H1 (cell line): ENCODE results near the gene SLC12A8. TPM values are rescaled to one million over a fixed set of nuclear protein-coding genes. Genes with fewer than 3 reads are reported as not detected.

Experiments
- CTCF ChIA-PET: fragments of 300-600 bp; sonication (Branson Sonifier 250); formaldehyde crosslinking; loops from one replicate; lab custom pipeline; 2021; ENCODE audit not compliant: partially characterized antibody; lab: Charles Lee
- POLR2A ChIA-PET: fragments of 300-600 bp; sonication (Branson Sonifier 250); formaldehyde crosslinking; loops from one replicate; lab custom pipeline; 2021; ENCODE audit warnings: inconsistent platforms; ENCODE audit not compliant: partially characterized antibody; lab: Charles Lee
- DNase-seq, 2 experiments: peaks; one replicate each; pipeline versions ENCODE4 v3.0.0 to v3.0.0-alpha.2; 2010 to 2022; ENCODE audit warnings: low spot score in 2 of 2, low read depth in 1 of 2, mixed read lengths in 1 of 2
- FAIRE-seq: peaks from 2 replicates; lab custom pipeline; 2011; peaks lifted over from hg19 to GRCh38; lab: Jason Lieb, UNC
- H2AFZ ChIP-seq: 2 replicates; pipeline ENCODE4 v1.8.1; 2012; ENCODE audit warnings: low read length, inconsistent platforms
- H2AK5ac ChIP-seq: 2 replicates; pipeline ENCODE4 v1.6.1; 2013; ENCODE audit warnings: low read depth, low read length
- H2BK120ac ChIP-seq: replicated peaks from 2 replicates; pipeline ENCODE3; 2013; ENCODE audit warnings: low read depth, low read length, inconsistent platforms
- H2BK12ac ChIP-seq: 2 replicates; pipeline ENCODE4 v1.6.1; 2013; ENCODE audit warnings: low read depth, low read length
- H2BK15ac ChIP-seq: 2 replicates; pipeline ENCODE4 v1.6.1; 2013; ENCODE audit warnings: low read length
- H2BK20ac ChIP-seq: 2 replicates; pipeline ENCODE4 v1.6.1; 2013; ENCODE audit warnings: low read length
- H2BK5ac ChIP-seq: 2 replicates; pipeline ENCODE4 v1.6.1; 2013; ENCODE audit warnings: low read depth, low read length
- H3K14ac ChIP-seq: 2 replicates; pipeline ENCODE4 v1.6.1; 2013; ENCODE audit warnings: inconsistent platforms; ENCODE audit not compliant: insufficient read length
- H3K18ac ChIP-seq: 2 replicates; pipeline ENCODE4 v1.6.1; 2013; ENCODE audit warnings: low read length; ENCODE audit errors: extremely low read depth
- H3K23ac ChIP-seq: 2 replicates; pipeline ENCODE4 v1.6.1; 2013; ENCODE audit warnings: inconsistent platforms; ENCODE audit not compliant: insufficient read length
- H3K23me2 ChIP-seq: 2 replicates; pipeline ENCODE4 v1.6.1; 2013; ENCODE audit warnings: low read depth, low read length
- H3K27ac ChIP-seq: 2 replicates; pipeline ENCODE4 v1.6.1; 2011; ENCODE audit warnings: low read depth, low read length, inconsistent platforms
- H3K27me3 ChIP-seq, 4 experiments: replicated peaks in 1 of 4; 1 replicate in 1 of 4; 2 replicates in 3 of 4; pipeline versions ENCODE4 v1.6.1 to v1.8.1; 2011 to 2013; ENCODE audit warnings: low read length in 3 of 4, mild to moderate bottlenecking in 3 of 4, inconsistent platforms in 2 of 4, mixed read lengths in 2 of 4, moderate library complexity in 1 of 4; ENCODE audit not compliant: control insufficient read depth in 3 of 4, insufficient read depth in 3 of 4; ENCODE audit errors: extremely low read depth in 1 of 4
- H3K36me3 ChIP-seq, 4 experiments: 2 replicates each; pipeline versions ENCODE4 v1.6.1 to v1.8.1; 2011 to 2013; ENCODE audit warnings: mild to moderate bottlenecking in 4 of 4, low read length in 3 of 4, moderate library complexity in 2 of 4, control low read depth in 1 of 4, inconsistent platforms in 1 of 4; ENCODE audit not compliant: insufficient read depth in 4 of 4, control insufficient read depth in 2 of 4
- H3K4ac ChIP-seq: replicated peaks from 2 replicates; pipeline ENCODE3; 2013; ENCODE audit warnings: low read length, low read depth, mixed read lengths, inconsistent platforms; ENCODE audit not compliant: insufficient read length
- H3K4me1 ChIP-seq, 4 experiments: replicated peaks in 1 of 4; 1 replicate in 1 of 4; 2 replicates in 3 of 4; pipeline versions ENCODE4 v1.6.1 to v1.8.1; 2011 to 2013; ENCODE audit warnings: low read length in 3 of 4, inconsistent platforms in 2 of 4, mixed read lengths in 1 of 4; ENCODE audit not compliant: insufficient read depth in 4 of 4, control insufficient read depth in 3 of 4
- H3K4me2 ChIP-seq, 2 experiments: 2 replicates each; pipeline versions ENCODE4 v1.6.1 to v1.8.1; 2011 to 2013; ENCODE audit warnings: low read depth in 2 of 2, low read length in 2 of 2, control low read depth in 1 of 2, inconsistent platforms in 1 of 2, mild to moderate bottlenecking in 1 of 2; ENCODE audit not compliant: insufficient read depth in 1 of 2
- H3K4me3 ChIP-seq, 4 experiments: fragments of 200-600, 300-600 bp in 1 of 4; sonication (generic), shearing (Covaris generic), sonication (Bioruptor Twin) in 1 of 4; 2 replicates each; pipeline versions ENCODE4 v1.5.1 to v1.8.1; 2011 to 2016; ENCODE audit warnings: low read length in 4 of 4, low read depth in 3 of 4, control low read depth in 2 of 4, inconsistent platforms in 2 of 4, mild to moderate bottlenecking in 2 of 4, mixed read lengths in 1 of 4, moderate library complexity in 1 of 4; ENCODE audit not compliant: insufficient read depth in 2 of 4; ENCODE audit errors: extremely low read depth in 1 of 4
- H3K56ac ChIP-seq: replicated peaks from 2 replicates; pipeline ENCODE3; 2013; ENCODE audit warnings: low read depth, mild to moderate bottlenecking, mixed read lengths, low read length, inconsistent platforms; ENCODE audit not compliant: insufficient read length
- H3K79me1 ChIP-seq: 2 replicates; pipeline ENCODE4 v1.6.1; 2013; ENCODE audit warnings: low read depth, low read length, control low read depth
- H3K79me2 ChIP-seq, 2 experiments: 2 replicates each; pipeline versions ENCODE4 v1.6.1 to v1.8.1; 2012 to 2013; ENCODE audit warnings: low read length in 2 of 2, mild to moderate bottlenecking in 2 of 2, inconsistent platforms in 1 of 2; ENCODE audit not compliant: insufficient read depth in 2 of 2, control insufficient read depth in 1 of 2
- H3K9ac ChIP-seq, 4 experiments: replicated peaks in 1 of 4; 1 replicate in 1 of 4; 2 replicates in 3 of 4; pipeline versions ENCODE4 v1.6.1 to v1.8.1; 2011 to 2013; ENCODE audit warnings: low read depth in 3 of 4, low read length in 3 of 4, control low read depth in 2 of 4, mild to moderate bottlenecking in 2 of 4, moderate library complexity in 2 of 4, inconsistent platforms in 1 of 4; ENCODE audit errors: extremely low read depth in 1 of 4
- H3K9me3 ChIP-seq, 2 experiments: 2 replicates each; pipeline versions ENCODE4 v1.6.1 to v1.8.1; 2012 to 2013; ENCODE audit warnings: mild to moderate bottlenecking in 2 of 2, moderate library complexity in 2 of 2, control low read depth in 1 of 2, inconsistent platforms in 1 of 2, low read depth in 1 of 2, low read length in 1 of 2, mixed read lengths in 1 of 2; ENCODE audit not compliant: insufficient read depth in 2 of 2
- H4K20me1 ChIP-seq, 2 experiments: replicated peaks in 1 of 2; 2 replicates each; pipeline versions ENCODE3 to v1.8.1; 2011 to 2013; ENCODE audit warnings: inconsistent platforms in 2 of 2, low read length in 2 of 2, mild to moderate bottlenecking in 1 of 2; ENCODE audit not compliant: insufficient read depth in 2 of 2, control insufficient read depth in 1 of 2
- H4K5ac ChIP-seq: 2 replicates; pipeline ENCODE4 v1.6.1; 2013; ENCODE audit warnings: low read length, low read depth, mixed read lengths, inconsistent platforms; ENCODE audit not compliant: insufficient read length
- H4K8ac ChIP-seq: 2 replicates; pipeline ENCODE4 v1.8.0; 2013; ENCODE audit warnings: mild to moderate bottlenecking, moderate library complexity, low read length, inconsistent platforms; ENCODE audit not compliant: insufficient read depth; ENCODE audit errors: extremely low read depth
- H4K91ac ChIP-seq: replicated peaks from 2 replicates; pipeline ENCODE3; 2013; ENCODE audit warnings: low read length, mixed read lengths, inconsistent platforms; ENCODE audit not compliant: insufficient read length
- ASH2L ChIP-seq: fragments of 200-600, 300-600 bp; sonication (generic); IDR thresholded peaks from one replicate; pipeline ENCODE4 v1.7.1; 2017; ENCODE audit warnings: low read length
- CHD2 ChIP-seq: IDR thresholded peaks from 2 replicates; pipeline ENCODE4 v1.6.1; 2012; ENCODE audit warnings: low read length, improper control_type of control experiment
- CREB1 ChIP-seq: IDR thresholded peaks from 2 replicates; pipeline ENCODE4 v1.6.1; 2012; ENCODE audit warnings: inconsistent platforms
- EGR1 ChIP-seq: IDR thresholded peaks from 2 replicates; pipeline ENCODE4 v1.6.1; 2011; ENCODE audit warnings: low read depth, low read length, borderline replicate concordance
- HDAC6 ChIP-seq: IDR thresholded peaks from one replicate; pipeline ENCODE4 v1.7.1; 2012; ENCODE audit warnings: low read depth, mild to moderate bottlenecking, inconsistent platforms, low read length, moderate library complexity
- KDM4A ChIP-seq: IDR thresholded peaks from one replicate; pipeline ENCODE4 v1.7.1; 2012; ENCODE audit warnings: low read depth, mild to moderate bottlenecking, moderate library complexity, low read length, inconsistent platforms; ENCODE audit not compliant: severe bottlenecking
- NRF1 ChIP-seq: IDR thresholded peaks from 2 replicates; pipeline ENCODE4 v1.6.1; 2011; ENCODE audit warnings: mild to moderate bottlenecking, low read depth, low read length, improper control_type of control experiment
- SRF ChIP-seq: IDR thresholded peaks from 2 replicates; pipeline ENCODE4 v1.6.1; 2011; ENCODE audit warnings: mild to moderate bottlenecking, low read depth, low read length, moderate library complexity
- WGBS, 2 experiments: shearing (Covaris generic) in 1 of 2; methylation state at CpG; one replicate each; pipeline versions ENCODE4 v1.1.6 to v1.1.7; 2013 to 2015; ENCODE audit warnings: low lambda C conversion rate in 2 of 2, mixed read lengths in 2 of 2, inconsistent platforms in 1 of 2, low coverage in 1 of 2, missing lambda C conversion rate in 1 of 2; ENCODE audit not compliant: insufficient replicate concordance in 2 of 2, insufficient coverage in 1 of 2, insufficient read length in 1 of 2; ENCODE audit errors: extremely low coverage in 1 of 2, missing lambda C conversion rate in 1 of 2; 5-methylcytosine and 5-hydroxymethylcytosine counted together
- polyA plus RNA-seq, 7 experiments: library from polyadenylated mRNA; depleted of rRNA in 3 of 7; stranded (reverse) in 5 of 7; unstranded in 2 of 7; fragments of >200 nt in 5 of 7; fragments of 200-250 nt in 2 of 7; gene quantifications; 1 replicate in 5 of 7; 2 replicates in 1 of 7; 4 replicates in 1 of 7; pipeline versions ENCODE4 v1.2.1 to v1.2.3, GENCODE V29; 2011 to 2013; ENCODE audit warnings: missing spikeins in 2 of 7, mixed read lengths in 2 of 7
- total RNA-seq: library from RNA; stranded (reverse); fragmentation: NEBNext Ultra II Directional; extraction: Animal tissue kit (Norgen Biotek cat#: 25700); gene quantifications from 2 replicates; pipeline ENCODE4 v1.2.1, GENCODE V29; 2021
- TF ChIP-seq, protein P1 (sequence below): IDR thresholded peaks from 2 replicates; pipeline ENCODE4 v1.6.1; 2012; ENCODE audit warnings: inconsistent platforms
- TF ChIP-seq, protein P2 (sequence below), 3 experiments: IDR thresholded peaks; 1 replicate in 2 of 3; 2 replicates in 1 of 3; pipeline versions ENCODE4 v1.5.1 to v1.6.1; 2011; ENCODE audit warnings: low read length in 3 of 3, mild to moderate bottlenecking in 3 of 3, inconsistent platforms in 2 of 3, low read depth in 1 of 3, moderate library complexity in 1 of 3; ENCODE audit not compliant: insufficient read depth in 1 of 3; ENCODE audit errors: control extremely low read depth in 1 of 3

Gene SLC12A8
- total and polyA plus RNA-seq, 2 of the 8 experiments (the other 6 are each of a cell fraction or from before 2014, with no cell fraction given): 13.7 to 14.4 TPM

DNA sequence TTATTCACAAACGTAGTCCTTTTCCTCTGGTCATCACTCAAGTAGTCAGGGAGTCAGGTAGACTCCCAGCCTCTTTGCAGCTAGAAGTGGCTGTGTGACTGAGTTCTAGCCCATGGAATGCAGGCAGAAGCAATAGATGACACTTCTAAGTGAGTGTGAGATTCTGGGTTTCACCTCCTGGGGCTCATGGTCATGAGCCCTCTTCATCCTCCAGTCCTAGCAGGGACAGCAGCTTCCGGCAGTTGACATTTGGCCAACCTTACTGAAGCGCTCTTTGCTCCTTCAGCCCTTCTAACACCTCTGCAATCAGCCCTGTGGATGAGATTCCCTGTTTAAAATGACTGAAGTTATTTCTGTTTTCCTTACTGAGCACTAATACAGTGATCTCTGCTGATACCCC is 21.8 kb downstream of the SLC12A8 start:
- Histone ChIP-seq H3K36me3 (peaks cover 0 to 10% (median 2%) of the 10 kb centered on the region in 4 experiments; a peak in 3 of 8 replicates), H3K4ac (no peak overlapping the region), H2AK5ac (no peak overlapping the region), H3K9me3 (no peaks in the 10 kb centered on the region; a peak in 1 of 4 replicates), H3K18ac (no peak overlapping the region), H2BK120ac (no peak overlapping the region), H2AFZ (no peak overlapping the region), H3K14ac (no peak overlapping the region), H3K4me2 (no peak overlapping the region), H3K23me2 (no peaks in the 10 kb centered on the region), H3K79me1 (no peaks in the 10 kb centered on the region), H2BK20ac (no peak overlapping the region), H3K79me2 (no peaks in the 10 kb centered on the region), H2BK12ac (no peak overlapping the region), H4K8ac (no peak overlapping the region), H3K23ac (no peak overlapping the region), H3K9ac (no peak overlapping the region), H2BK5ac (no peak overlapping the region), H3K27me3 (no peaks in the 10 kb centered on the region), H3K4me3 (no peak overlapping the region), H4K20me1 (no peaks in the 10 kb centered on the region), H4K91ac (no peak overlapping the region), H3K56ac (no peak overlapping the region), H4K5ac (no peak overlapping the region), H3K4me1 (peaks cover 3 to 17% (median 11%) of the 10 kb centered on the region in 4 experiments), H2BK15ac (no peak overlapping the region), H3K27ac (no peak overlapping the region)
- CTCF ChIA-PET: interaction anchor here (0.8 to 3.9 kb wide), 3 partner anchors 11 to 40 kb away, joined by 3 to 16 read pairs (median 6); no protein-coding TSS in a partner anchor
- WGBS, 2 experiments: 62% methylated on average over 3 of the region's 3 CpGs; no CpG with 5 or more reads in 1 of the 2 experiments
- no peak for FAIRE-seq
- no peak for DNase-seq
- POLR2A ChIA-PET: no interaction called here
- TF ChIP-seq CREB1 (no peak), CHD2 (no peak), ASH2L (no peak), NRF1 (no peak), EGR1 (no peak), SRF (no peak), KDM4A (no peak), HDAC6 (no peak)
- TF ChIP-seq, protein P1, sequence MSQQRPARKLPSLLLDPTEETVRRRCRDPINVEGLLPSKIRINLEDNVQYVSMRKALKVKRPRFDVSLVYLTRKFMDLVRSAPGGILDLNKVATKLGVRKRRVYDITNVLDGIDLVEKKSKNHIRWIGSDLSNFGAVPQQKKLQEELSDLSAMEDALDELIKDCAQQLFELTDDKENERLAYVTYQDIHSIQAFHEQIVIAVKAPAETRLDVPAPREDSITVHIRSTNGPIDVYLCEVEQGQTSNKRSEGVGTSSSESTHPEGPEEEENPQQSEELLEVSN: no peak
- TF ChIP-seq, protein P2, sequence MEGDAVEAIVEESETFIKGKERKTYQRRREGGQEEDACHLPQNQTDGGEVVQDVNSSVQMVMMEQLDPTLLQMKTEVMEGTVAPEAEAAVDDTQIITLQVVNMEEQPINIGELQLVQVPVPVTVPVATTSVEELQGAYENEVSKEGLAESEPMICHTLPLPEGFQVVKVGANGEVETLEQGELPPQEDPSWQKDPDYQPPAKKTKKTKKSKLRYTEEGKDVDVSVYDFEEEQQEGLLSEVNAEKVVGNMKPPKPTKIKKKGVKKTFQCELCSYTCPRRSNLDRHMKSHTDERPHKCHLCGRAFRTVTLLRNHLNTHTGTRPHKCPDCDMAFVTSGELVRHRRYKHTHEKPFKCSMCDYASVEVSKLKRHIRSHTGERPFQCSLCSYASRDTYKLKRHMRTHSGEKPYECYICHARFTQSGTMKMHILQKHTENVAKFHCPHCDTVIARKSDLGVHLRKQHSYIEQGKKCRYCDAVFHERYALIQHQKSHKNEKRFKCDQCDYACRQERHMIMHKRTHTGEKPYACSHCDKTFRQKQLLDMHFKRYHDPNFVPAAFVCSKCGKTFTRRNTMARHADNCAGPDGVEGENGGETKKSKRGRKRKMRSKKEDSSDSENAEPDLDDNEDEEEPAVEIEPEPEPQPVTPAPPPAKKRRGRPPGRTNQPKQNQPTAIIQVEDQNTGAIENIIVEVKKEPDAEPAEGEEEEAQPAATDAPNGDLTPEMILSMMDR (IDR thresholded peaks at IDR 0.05; ENCODE audit: control extremely low read depth in 1 of 3, insufficient read depth in 1 of 3, low read depth in 1 of 3, low read length in 3 of 3): no peak
